HG02759 (cell line): ENCODE results near the gene PTPRC.

Experiments used
- ATAC-seq: cut with Tn5 transposase; IDR thresholded peaks from one replicate; pipeline ENCODE4 v1.9.1; 2021; ENCODE audit warnings: mild to moderate bottlenecking, moderate library complexity; ENCODE audit not compliant: unreplicated experiment

PTPRC gene

DNA sequence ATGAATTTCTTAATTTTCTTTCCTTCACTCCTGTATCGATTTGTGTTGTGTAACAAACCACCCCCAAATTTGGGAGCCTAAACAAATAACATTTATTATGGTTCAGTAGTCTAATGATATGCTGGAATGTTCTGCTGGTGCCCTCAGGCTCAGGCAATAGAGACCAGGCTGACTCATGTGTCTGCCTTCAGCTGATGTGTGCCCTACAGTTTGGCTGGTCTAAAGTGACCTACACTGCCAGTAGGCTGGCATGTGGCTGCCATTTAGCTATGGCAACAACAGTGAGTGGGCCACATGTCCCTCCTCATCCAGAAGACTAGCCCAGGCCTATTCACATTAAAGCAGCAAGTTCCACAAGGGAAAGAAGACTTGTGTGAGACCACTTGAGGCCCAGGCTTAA lies 115.8 kb downstream of the PTPRC start:
- no peak for ATAC-seq

DNA sequence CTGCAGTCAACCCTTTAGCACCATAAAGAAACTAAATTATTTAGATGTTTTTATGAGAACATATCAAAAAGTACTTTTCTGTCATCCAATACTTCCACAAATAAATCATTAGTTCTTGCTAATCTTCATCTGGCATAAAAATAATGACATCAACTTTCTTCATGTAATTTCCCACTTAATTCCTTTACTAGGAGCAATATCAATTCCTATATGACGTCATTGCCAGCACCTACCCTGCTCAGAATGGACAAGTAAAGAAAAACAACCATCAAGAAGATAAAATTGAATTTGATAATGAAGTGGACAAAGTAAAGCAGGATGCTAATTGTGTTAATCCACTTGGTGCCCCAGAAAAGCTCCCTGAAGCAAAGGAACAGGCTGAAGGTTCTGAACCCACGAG lies 116.9 kb downstream of the PTPRC start:
- no peak for ATAC-seq

DNA sequence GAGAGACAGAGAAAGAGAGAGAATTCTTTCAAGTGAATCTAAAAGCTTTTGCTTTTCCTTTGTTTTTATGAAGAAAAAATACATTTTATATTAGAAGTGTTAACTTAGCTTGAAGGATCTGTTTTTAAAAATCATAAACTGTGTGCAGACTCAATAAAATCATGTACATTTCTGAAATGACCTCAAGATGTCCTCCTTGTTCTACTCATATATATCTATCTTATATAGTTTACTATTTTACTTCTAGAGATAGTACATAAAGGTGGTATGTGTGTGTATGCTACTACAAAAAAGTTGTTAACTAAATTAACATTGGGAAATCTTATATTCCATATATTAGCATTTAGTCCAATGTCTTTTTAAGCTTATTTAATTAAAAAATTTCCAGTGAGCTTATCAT lies 117.6 kb downstream of the PTPRC start:
- no peak for ATAC-seq

DNA sequence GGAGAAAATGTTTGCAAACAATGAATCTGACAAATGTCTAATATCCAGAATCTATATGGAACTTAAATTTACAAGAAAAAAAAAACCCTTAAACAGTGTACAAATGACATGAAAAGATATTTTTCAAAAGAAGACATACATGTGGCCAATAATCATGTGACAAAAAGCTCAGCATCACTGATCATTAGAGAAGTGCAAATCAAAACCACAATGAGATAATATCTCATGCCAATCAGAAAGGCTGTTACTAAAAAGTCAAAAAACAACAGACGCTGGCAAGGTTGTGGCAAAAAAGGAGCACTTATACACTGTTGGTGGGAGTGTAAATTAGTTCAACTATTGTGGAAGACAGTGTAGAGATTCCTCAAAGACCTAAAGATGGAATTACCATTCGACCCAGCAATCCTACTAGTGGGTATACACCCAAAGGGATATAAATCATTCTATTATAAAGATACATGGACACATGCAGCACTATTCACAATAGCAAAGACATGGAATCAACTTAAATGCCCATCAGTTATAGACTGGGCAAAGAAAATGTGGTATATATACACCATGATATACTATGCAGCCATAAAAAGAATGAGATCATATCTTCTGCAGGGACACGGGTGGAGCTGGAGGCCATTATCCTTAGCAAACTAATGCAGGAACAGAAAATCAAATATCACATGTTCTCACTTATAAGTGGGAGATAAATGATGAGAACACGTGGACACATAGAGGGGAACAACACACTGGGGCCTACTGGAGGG lies 123.2 kb downstream of the PTPRC start:
- ATAC-seq: no peak

DNA sequence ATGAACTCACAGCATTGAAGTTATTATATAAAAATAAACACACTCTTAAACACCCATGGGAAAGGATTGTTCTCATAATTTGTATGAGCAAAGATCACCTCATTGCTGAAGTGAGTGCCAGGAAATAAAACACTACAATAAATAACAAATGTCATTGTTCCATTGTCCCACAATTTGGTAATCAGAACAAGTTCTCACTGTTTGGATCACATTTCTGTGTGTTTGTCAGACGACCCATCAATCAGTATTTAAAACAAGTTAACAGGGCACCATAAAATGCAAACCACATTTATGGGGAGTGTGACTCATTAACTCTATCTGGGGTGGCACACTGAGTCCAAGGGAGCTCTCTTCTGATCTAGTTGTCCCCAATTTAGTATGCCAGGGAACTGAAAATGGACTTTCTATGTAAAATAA lies 124.5 kb downstream of the PTPRC start:
- ATAC-seq: no peak

DNA sequence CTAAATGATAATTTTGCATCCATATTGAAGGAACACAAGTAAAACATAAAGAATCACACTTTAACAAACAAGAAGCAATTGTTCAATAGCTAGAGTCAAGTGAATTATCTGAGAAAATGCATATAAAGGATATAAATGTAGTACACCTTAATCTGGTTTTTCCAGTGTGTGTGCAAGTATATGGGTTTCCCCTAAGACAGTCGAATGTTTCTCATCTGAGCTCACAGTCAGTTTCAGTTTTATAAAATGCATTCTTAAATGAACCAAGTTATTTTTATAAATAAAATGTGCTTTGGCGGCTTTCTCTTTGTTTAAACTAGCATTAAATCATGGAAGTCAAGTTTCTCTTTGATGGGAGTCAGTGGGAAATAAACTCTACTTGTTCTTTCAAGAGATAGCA lies 125.9 kb downstream of the PTPRC start:
- ATAC-seq: no peak

DNA sequence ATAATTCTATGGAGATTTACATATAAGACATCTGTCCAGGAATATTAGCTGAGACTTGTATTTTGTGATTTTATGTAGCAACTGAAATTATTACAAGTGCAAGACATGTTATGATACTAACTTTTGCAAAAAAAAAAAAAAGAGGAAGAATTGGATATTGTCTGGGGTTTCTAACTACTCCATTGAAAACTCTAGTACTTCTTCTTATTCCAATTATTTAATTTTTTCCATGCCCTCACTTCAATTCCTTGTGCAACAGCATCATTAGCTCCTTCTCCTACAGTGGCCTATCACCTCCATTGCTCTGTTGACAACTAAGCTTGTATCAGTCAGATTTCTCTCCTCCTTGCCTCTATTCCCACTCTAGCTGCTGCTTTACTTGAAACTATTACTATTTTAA lies 126.6 kb downstream of the PTPRC start:
- ATAC-seq: no peak

DNA sequence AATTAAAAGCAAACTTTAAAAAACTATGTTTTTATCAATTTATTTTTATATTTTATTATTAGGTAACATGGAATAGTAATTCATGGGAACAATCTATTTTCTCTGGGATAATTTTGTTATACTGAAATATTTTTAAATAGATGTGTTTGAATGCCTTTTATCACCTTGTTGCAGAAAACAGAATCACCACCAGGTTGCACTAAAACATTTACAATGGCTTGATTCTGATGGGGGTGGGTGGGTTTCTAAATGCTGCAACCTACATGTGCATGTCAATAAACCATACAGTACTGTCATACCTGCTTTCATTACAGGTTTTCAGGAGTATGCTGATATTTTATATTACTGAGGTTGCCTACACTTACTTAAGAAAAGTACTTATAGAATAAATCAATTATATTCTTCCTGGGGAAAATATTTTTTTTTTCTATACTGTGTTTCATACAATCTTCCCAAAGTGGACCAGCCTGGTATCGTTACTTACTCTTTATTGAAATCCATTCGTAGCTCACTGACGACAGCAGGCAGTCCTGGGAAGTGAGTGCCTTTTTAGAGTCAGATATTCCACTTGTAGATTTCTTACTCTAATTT lies 132.8 kb downstream of the PTPRC start:
- no peak for ATAC-seq

DNA sequence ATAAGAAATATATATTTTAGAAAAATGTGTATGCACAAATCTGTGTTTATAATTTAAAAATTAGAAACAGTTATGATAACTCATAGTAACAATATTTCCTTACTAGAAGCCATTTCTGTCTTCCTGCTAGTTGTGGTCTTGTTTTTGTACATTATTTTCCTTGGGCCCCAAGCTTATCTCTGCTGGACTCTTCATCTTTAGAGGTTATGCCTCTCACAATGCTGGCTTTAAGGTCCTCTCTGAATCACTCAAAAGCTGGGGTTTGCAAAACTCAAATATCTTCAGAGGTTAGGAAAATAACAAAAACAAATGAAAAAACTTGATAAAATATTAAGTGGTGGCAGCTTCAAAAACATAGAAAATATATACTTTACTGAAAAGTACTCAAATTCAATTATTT lies 133.8 kb downstream of the PTPRC start:
- no peak for ATAC-seq

DNA sequence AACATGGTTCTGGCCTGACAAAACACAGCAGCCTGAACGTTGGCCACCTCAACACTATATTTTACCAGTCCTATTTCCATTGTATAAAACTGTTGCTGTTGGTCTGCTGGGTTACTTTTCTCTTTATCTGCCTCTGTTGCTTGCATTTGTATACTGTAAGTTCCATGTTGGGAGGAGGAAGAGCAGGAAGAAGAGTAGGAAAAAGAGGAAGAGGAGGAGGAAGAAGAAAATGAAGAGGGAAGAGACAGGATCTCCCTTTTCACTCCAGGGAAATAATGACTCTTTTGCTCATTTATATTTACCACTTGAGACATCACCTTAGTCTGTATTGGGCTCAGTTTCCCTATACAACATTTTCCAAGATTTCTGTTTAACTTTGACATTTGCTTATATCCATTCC lies 134.2 kb downstream of the PTPRC start:
- ATAC-seq: no peak

DNA sequence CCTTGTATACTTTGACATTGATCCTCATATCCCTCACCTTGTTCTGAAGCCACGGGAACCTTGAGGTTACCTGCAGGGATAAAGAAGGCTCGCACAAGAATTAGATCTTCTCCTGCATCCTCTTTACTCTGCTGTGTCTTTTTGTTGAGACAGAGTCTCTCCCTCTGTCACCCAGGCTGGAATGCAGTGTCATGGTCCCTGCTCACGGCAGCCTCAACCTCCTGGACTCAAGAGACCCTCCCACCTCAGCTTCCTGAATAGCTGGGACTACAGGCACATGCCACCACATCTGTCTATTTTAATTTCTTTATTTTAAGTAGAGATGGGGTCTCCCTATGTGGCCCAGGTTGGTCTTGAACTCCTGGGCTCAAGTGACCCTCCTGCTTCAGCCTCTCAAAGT lies 134.7 kb downstream of the PTPRC start:
- ATAC-seq: no peak

DNA sequence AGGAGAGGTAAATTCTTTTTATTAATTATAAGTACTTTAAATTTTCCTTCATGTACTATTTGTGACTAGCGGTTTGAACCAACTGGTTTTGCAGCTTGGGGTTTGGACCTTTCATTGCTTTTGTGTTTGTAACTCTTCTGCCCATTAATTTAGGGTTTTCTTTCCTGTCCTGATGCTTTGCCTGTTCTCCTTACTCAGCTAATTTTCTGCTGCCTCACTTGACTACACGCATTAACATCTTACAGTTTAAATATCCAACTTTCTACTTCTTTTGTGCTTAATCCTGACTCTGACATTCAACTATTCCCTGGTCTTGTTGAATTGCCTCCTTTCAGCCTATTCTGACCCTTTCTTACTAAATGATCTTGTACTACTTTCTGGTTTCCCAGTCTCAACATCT lies 135.6 kb downstream of the PTPRC start:
- no peak for ATAC-seq

DNA sequence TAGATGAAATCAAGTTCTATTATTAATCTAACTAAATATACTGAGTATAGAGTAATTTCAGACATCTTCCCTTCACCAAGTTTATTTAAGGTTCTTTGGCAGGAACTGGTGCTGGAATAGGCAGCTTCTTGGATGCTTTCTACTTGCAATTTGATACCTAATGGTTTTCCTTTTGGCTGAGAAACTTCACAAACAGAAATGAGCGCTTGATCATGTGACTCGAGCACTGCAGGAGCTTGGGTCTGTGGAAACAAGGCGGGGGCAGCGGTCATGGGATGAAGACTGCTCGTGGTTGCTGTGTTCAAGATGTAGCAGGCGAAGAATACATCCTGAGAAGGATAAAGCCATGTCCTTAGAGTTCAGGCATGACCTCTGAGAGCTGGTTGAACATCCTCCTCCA lies 136.8 kb downstream of the PTPRC start:
- ATAC-seq: no peak

DNA sequence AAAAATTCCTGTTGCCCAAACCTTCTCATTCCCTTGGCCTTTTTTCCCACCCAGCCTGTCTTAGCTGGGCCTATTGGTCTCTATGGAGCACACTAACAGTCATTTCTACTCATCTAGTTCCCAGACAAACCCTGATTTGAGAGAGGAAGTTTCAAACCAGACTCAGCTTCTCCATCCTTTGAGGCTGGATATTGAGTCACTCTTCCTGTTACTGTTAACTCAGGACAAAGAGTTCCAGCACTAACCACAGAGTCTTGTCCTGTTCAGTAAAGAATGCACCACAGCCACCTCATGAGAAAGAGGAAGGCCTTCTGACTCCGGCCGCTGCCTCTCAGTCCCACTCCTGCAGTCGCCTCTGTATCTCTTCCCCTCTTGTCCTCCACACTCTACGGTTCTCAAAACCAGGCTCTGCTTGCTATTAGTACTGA lies 137.8 kb downstream of the PTPRC start:
- ATAC-seq: no peak

DNA sequence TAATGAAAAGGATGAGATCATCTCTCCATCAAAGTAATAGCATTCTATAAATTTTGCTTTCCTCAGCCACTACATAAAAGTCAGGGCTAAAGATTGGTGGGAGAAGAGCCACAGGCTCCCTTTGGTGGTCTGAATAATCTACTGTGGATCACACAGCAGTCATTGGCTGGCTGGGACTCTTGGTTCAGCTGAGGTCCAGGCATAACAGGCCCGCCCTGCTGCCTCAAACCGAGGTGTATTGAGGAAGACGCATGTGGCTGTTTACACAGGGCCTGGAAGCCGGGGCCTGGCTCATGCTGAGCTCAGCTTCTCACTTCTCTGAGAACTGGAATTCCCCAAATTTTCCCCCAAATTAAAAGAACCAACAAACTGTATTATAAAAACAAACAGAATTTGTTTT lies 139.2 kb downstream of the PTPRC start:
- no peak for ATAC-seq

DNA sequence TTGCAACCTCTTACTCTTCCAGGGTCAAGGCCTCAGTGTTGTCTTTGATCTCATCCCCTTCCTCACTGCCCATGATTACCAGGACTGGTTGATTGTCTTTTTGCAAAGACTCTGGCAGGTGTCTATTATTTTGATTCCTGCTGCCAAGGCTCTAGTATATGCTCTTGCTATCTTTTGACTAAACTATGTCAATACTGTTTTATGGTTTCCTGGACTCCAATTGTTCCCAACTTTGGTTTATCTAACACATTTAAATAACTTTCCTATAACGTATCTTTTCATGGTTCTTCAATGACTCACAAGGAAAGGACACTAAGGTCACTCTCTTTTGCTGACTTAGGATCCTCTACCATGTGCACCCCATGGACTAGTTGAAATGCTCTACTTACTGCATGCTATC lies 141.5 kb downstream of the PTPRC start:
- no peak for ATAC-seq

DNA sequence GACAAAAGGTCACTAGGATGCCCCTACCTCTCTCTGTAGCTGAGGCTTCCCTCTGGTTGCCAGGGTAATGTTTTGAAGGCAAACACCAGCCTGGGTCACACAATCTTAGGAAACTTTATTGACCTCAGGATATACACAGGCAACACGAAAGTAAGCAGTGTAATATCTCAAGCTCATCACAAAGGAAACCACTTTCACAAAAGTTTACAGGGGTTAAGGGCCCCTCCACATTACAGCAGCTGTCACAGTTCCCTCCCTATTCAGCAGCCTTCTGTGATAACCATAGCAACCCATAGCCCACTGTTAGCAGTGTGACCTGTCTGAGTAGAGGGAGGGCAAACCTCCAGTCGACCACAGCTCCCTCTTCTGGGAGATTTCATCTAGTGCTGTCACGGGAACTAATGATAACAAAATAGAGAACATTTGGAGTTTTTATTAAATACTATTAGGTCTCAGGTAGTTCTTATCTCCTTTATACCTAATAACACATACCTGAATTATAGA lies 149.8 kb downstream of the PTPRC start:
- ATAC-seq: peak; percentile 84

DNA sequence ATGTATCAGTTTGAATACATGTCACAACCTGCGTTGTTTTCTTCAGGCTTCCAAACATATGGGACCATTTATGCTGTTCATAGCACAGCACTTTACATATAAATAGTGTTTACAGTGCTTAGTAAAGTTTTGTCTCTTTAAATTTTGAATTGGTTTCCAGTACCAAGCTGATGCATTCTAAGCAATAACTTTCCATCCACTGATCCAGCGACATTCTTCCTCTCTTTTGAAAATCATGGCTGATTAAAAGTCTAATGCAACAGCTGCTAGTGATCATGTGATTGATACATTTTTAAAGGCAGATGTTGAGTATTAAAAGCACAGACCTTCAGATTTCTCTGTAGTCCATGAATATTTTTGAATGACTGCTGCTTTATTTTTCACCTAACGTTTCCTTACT lies 154.9 kb downstream of the PTPRC start:
- ATAC-seq: no peak

DNA sequence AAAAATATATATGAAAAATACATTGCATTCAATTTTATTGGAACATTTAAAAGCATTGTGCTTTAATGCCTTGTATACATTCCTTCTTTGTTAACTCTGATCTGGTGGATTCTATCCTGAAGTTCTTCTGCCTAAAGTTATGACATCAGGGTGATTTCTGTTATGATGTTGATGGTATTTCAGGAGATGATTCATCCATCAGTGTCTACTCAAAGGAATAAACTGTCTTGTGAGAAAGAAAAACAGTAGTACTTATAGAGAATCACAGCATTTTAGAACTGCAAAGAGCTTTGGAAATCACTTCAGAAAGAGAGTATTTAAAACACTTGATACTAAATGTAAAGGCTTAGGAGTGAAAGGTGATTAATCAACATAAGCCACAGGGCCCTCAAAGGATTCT lies 155.7 kb downstream of the PTPRC start:
- no peak for ATAC-seq

DNA sequence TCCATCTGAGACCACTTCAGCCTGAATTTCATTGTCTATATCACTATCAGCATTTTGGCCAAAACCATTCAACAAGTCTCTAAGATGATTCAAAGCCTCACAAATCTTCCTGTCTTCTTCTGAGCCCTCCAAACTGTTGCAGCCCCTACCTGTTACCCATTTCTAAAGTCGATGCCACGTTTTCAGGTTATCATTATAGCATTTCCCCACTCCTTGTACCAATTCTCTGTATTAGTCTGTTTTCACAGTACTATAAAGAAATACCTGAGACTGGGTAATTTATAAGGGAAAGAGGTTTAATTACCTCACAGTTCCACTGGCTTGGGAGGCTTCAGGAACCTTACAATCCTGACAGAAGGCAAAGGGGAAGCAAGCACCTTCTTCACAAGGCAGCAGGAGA lies 158.8 kb downstream of the PTPRC start:
- ATAC-seq: no peak

DNA sequence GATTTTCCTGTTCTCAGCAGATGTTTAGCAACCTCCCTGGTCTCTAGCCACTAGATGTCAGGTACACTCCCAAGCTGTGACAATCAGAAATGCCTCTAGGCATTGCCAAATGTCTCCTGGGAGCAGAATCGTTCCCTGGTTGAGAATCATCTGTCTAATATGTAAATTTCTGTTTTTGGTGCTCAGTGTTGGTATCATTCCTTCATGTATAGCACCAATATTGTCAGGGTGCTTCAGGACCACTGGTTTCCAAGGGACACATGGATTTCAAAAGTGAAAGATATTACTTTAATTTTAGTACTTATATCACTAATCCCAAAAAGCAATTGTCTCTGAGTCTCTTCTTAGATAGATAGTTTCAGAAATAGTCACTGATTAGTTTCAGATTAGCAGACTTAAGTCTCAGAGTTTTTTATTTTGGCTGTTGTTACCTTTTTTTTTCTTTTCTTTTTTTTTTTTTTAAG lies 160.1 kb downstream of the PTPRC start:
- peak; percentile 86 for ATAC-seq

DNA sequence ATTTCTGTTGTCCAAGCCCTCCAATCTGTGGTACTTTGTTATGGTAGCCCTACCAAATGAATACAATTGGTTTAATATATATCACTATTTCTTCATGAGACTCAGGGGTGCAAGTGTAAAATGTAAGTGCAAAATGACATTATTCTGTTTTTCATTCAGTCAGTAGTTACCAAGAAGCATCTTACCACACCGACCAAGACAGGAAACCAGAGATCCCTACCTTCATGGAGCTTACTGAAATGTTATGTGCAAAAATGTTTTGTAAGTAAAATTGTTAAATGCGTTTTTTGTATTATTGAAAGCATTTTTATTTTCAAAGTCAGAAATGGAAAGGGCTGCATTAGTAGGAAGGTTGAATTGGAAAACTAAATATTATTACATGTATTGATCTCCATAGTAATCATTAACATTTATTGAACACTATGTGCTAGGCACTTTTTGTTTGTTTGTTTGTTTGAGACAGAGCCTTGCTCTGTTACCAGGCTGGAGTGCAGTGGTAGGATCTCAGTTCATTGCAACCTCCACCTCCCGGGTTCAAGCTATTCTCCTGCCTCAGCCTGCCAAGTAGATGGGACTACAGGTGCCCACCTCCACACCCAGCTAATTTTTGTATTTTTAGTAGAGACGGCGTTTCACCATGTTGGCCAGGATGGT lies 166.8 kb downstream of the PTPRC start:
- ATAC-seq: no peak
